Keratinocyte (primary cell): Measurements from ENCODE around the gene RPS27L. TPM values are rescaled to one million over a fixed set of nuclear protein-coding genes. Genes with fewer than 3 reads are reported as not detected.

Experiments
- DNase-seq: peaks from one replicate; pipeline ENCODE4 v3.0.0-alpha.2; 2011; ENCODE audit warnings: low read depth, missing footprints, low spot score
- FAIRE-seq: peaks from 2 replicates; lab custom pipeline; 2011; peaks lifted over from hg19 to GRCh38; lab: Jason Lieb, UNC
- H2AFZ ChIP-seq: 2 replicates; pipeline ENCODE4 v1.6.0; 2012; ENCODE audit warnings: low read length, control low read depth, inconsistent platforms; ENCODE audit not compliant: control insufficient read depth
- H3K27ac ChIP-seq: 2 replicates; pipeline ENCODE4 v1.5.1; 2011; ENCODE audit warnings: low read length; ENCODE audit not compliant: control insufficient read depth, insufficient read depth
- H3K27me3 ChIP-seq: 3 replicates; pipeline ENCODE4 v1.6.0; 2011; ENCODE audit warnings: low read length; ENCODE audit not compliant: control insufficient read depth, insufficient read depth; ENCODE audit errors: extremely low read depth
- H3K36me3 ChIP-seq, 2 experiments: 2 replicates in 1 of 2; 3 replicates in 1 of 2; pipeline ENCODE4 v1.5.1; 2011; ENCODE audit warnings: low read length in 2 of 2, mild to moderate bottlenecking in 1 of 2; ENCODE audit not compliant: control insufficient read depth in 2 of 2, insufficient read depth in 2 of 2; ENCODE audit errors: extremely low read depth in 1 of 2
- H3K4me1 ChIP-seq: 3 replicates; pipeline ENCODE4 v1.5.1; 2011; ENCODE audit warnings: low read length; ENCODE audit not compliant: control insufficient read depth, insufficient read depth; ENCODE audit errors: extremely low read depth
- H3K4me2 ChIP-seq: 3 replicates; pipeline ENCODE4 v1.6.0; 2011; ENCODE audit warnings: low read depth, low read length; ENCODE audit not compliant: control insufficient read depth, insufficient read depth; ENCODE audit errors: extremely low read depth
- H3K4me3 ChIP-seq, 3 experiments: fragments of 200-600 bp in 1 of 3; sonication (generic) in 1 of 3; 2 replicates in 2 of 3; 3 replicates in 1 of 3; pipeline ENCODE4 v1.5.1; 2011 to 2016; ENCODE audit warnings: low read length in 3 of 3, mild to moderate bottlenecking in 3 of 3, control low read depth in 2 of 3, inconsistent platforms in 1 of 3, low read depth in 1 of 3, mixed read lengths in 1 of 3, mixed run types in 1 of 3, moderate library complexity in 1 of 3; ENCODE audit not compliant: control insufficient read depth in 2 of 3, insufficient read depth in 2 of 3; ENCODE audit errors: extremely low read depth in 1 of 3
- H3K79me2 ChIP-seq: 2 replicates; pipeline ENCODE4 v1.6.0; 2012; ENCODE audit warnings: low read length; ENCODE audit not compliant: control insufficient read depth, insufficient read depth
- H3K9ac ChIP-seq: 3 replicates; pipeline ENCODE4 v1.6.0; 2011; ENCODE audit warnings: low read length; ENCODE audit not compliant: control insufficient read depth, insufficient read depth; ENCODE audit errors: extremely low read depth
- H3K9me1 ChIP-seq: 3 replicates; pipeline ENCODE4 v1.6.0; 2011; ENCODE audit warnings: low read length; ENCODE audit not compliant: control insufficient read depth, insufficient read depth; ENCODE audit errors: extremely low read depth
- H3K9me3 ChIP-seq: 2 replicates; pipeline ENCODE4 v1.5.1; 2012; ENCODE audit warnings: low read depth, low read length; ENCODE audit not compliant: control insufficient read depth
- H4K20me1 ChIP-seq: 3 replicates; pipeline ENCODE4 v1.6.0; 2011; ENCODE audit warnings: low read length; ENCODE audit not compliant: control insufficient read depth, insufficient read depth; ENCODE audit errors: extremely low read depth
- EZH2 ChIP-seq: IDR thresholded peaks from one replicate; pipeline ENCODE4 v1.6.1; 2012; ENCODE audit warnings: inconsistent platforms, mild to moderate bottlenecking, low read length, moderate library complexity
- dilution Hi-C: fragments of 300-500 bp; cut with MboI; formaldehyde crosslinking; loops from one replicate; pipeline ENCODE4 v1.7.0; 2020; ENCODE audit warnings: low sequenced_read_pairs; ENCODE audit not compliant: extremely low pct_ligation_motif_present
- polyA plus RNA-seq, 5 experiments: library from polyadenylated mRNA; depleted of rRNA in 3 of 5; stranded (reverse) in 3 of 5; stranded (forward) in 1 of 5; unstranded in 1 of 5; fragments of >200 nt; gene quantifications; 1 replicate in 1 of 5; 2 replicates in 3 of 5; 3 replicates in 1 of 5; pipeline versions ENCODE4 v1.2.1 to v1.2.3, GENCODE V29; 2011 to 2012; ENCODE audit warnings: missing spikeins in 2 of 5, low read depth in 1 of 5, low replicate concordance in 1 of 5
- TF ChIP-seq, protein P1 (sequence below), 3 experiments: IDR thresholded peaks in 1 of 3; conservative IDR thresholded peaks in 1 of 3; optimal IDR thresholded peaks in 1 of 3; 2 replicates in 2 of 3; 3 replicates in 1 of 3; pipeline versions ENCODE3 to v1.5.1; 2011; ENCODE audit warnings: low read length in 3 of 3, mild to moderate bottlenecking in 3 of 3, moderate library complexity in 2 of 3, control low read depth in 1 of 3, inconsistent platforms in 1 of 3; ENCODE audit not compliant: insufficient read depth in 2 of 3; ENCODE audit errors: extremely low read depth in 1 of 3

Gene RPS27L
- polyA plus RNA-seq, 1 donor (not counting 4 experiments of a cell fraction or from before 2014, with no cell fraction given): 208 TPM

- H3K79me2 ChIP-seq: peaks cover 8% of the 10 kb centered on the region
- no peak for TF ChIP-seq EZH2
- TF ChIP-seq, protein P1, sequence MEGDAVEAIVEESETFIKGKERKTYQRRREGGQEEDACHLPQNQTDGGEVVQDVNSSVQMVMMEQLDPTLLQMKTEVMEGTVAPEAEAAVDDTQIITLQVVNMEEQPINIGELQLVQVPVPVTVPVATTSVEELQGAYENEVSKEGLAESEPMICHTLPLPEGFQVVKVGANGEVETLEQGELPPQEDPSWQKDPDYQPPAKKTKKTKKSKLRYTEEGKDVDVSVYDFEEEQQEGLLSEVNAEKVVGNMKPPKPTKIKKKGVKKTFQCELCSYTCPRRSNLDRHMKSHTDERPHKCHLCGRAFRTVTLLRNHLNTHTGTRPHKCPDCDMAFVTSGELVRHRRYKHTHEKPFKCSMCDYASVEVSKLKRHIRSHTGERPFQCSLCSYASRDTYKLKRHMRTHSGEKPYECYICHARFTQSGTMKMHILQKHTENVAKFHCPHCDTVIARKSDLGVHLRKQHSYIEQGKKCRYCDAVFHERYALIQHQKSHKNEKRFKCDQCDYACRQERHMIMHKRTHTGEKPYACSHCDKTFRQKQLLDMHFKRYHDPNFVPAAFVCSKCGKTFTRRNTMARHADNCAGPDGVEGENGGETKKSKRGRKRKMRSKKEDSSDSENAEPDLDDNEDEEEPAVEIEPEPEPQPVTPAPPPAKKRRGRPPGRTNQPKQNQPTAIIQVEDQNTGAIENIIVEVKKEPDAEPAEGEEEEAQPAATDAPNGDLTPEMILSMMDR (optimal IDR thresholded peaks at IDR 0.05 in 1 of 3, IDR thresholded peaks at IDR 0.05 in 1 of 3, conservative IDR thresholded peaks at IDR 0.05 in 1 of 3; ENCODE audit: extremely low read depth in 1 of 3, insufficient read depth in 2 of 3, low read length in 3 of 3): no peak
- H3K36me3 ChIP-seq: peaks cover 3 to 6% of the 10 kb centered on the region in 2 experiments
- H3K27ac ChIP-seq: no peak overlapping the region
- DNase-seq: no peak
- no peak overlapping the region for H3K4me3 ChIP-seq
- H3K9ac ChIP-seq: no peak overlapping the region
- H2AFZ ChIP-seq: no peak overlapping the region
- dilution Hi-C loops: no loop called here
- H3K9me3 ChIP-seq: no peaks in the 10 kb centered on the region
- no peak for FAIRE-seq
- no peak overlapping the region for H3K4me2 ChIP-seq
- H3K27me3 ChIP-seq: no peaks in the 10 kb centered on the region
- H3K4me1 ChIP-seq: peaks cover 3% of the 10 kb centered on the region
- no peaks in the 10 kb centered on the region for H3K9me1 ChIP-seq
- no peaks in the 10 kb centered on the region for H4K20me1 ChIP-seq
These were observed 30.6 kb downstream of the RPS27L start for GRCh38 chr15:63126726-63127125.

GRCh38 chr15:63124506-63124905 is 32.8 kb downstream of the RPS27L start:
- H2AFZ ChIP-seq: no peak overlapping the region
- H3K27me3 ChIP-seq: no peaks in the 10 kb centered on the region
- TF ChIP-seq, protein P1 (optimal IDR thresholded peaks at IDR 0.05 in 1 of 3, IDR thresholded peaks at IDR 0.05 in 1 of 3, conservative IDR thresholded peaks at IDR 0.05 in 1 of 3; ENCODE audit: extremely low read depth in 1 of 3, insufficient read depth in 2 of 3, low read length in 3 of 3): no peak
- TF ChIP-seq EZH2: no peak
- H3K36me3 ChIP-seq: peaks cover 3 to 6% of the 10 kb centered on the region in 2 experiments
- H3K4me1 ChIP-seq: peaks cover 3% of the 10 kb centered on the region
- FAIRE-seq (no peak), DNase-seq (no peak)
- H3K27ac ChIP-seq: no peak overlapping the region
- dilution Hi-C loops: no loop called here
- peaks cover 8% of the 10 kb centered on the region for H3K79me2 ChIP-seq
- H3K4me3 ChIP-seq: no peak overlapping the region
- H3K9me3 ChIP-seq: no peaks in the 10 kb centered on the region
- H3K9ac ChIP-seq: no peak overlapping the region
- no peak overlapping the region for H3K4me2 ChIP-seq
- no peaks in the 10 kb centered on the region for H3K9me1 ChIP-seq
- H4K20me1 ChIP-seq: no peaks in the 10 kb centered on the region
